Smooth muscle cell (in vitro differentiated cells): ENCODE data around the gene SPDEF. TPM values are rescaled to one million over a fixed set of nuclear protein-coding genes. Genes with fewer than 3 reads are reported as not detected.

Experiments used
- DNase-seq: peaks from one replicate; lab custom pipeline; 2025; ENCODE audit not compliant: unreplicated experiment; lab: John Stamatoyannopoulos, UW
- H2AFZ ChIP-seq: fragments of 200-600 bp; sonication (generic); 2 replicates; pipeline ENCODE4 v1.6.0; 2016; ENCODE audit warnings: antibody characterized with exemption, low read depth, mild to moderate bottlenecking
- H3F3A ChIP-seq: fragments of 200-600 bp; sonication (generic); 2 replicates; pipeline ENCODE4 v1.6.0; 2017; ENCODE audit warnings: antibody characterized with exemption, low read depth
- H3K27ac ChIP-seq: fragments of 200-600 bp; sonication (generic); 2 replicates; pipeline ENCODE4 v1.5.1; 2016; ENCODE audit warnings: low read depth, mild to moderate bottlenecking
- H3K27me3 ChIP-seq: fragments of 200-600 bp; sonication (generic); 2 replicates; pipeline ENCODE4 v1.6.1; 2016; ENCODE audit warnings: low read depth, mild to moderate bottlenecking
- H3K36me3 ChIP-seq: fragments of 200-600 bp; sonication (generic); 2 replicates; pipeline ENCODE4 v1.5.1; 2016; ENCODE audit warnings: low read depth
- H3K4me1 ChIP-seq: fragments of 200-600 bp; sonication (generic); 2 replicates; pipeline ENCODE4 v1.5.1; 2016; ENCODE audit warnings: low read depth
- H3K4me2 ChIP-seq: fragments of 200-600 bp; sonication (generic); 2 replicates; pipeline ENCODE4 v1.6.0; 2016; ENCODE audit warnings: mild to moderate bottlenecking
- H3K4me3 ChIP-seq: fragments of 200-600 bp; sonication (generic); 2 replicates; pipeline ENCODE4 v1.5.1; 2016; ENCODE audit warnings: mild to moderate bottlenecking
- H3K79me2 ChIP-seq: fragments of 200-600 bp; sonication (generic); 2 replicates; pipeline ENCODE4 v1.6.0; 2016; ENCODE audit warnings: low read depth, mild to moderate bottlenecking
- H3K9ac ChIP-seq: fragments of 200-600 bp; sonication (generic); 2 replicates; pipeline ENCODE4 v1.6.0; 2016; ENCODE audit warnings: low read depth
- H3K9me3 ChIP-seq: fragments of 200-600 bp; sonication (generic); replicated peaks from 2 replicates; pipeline ENCODE4 v1.5.1; 2016; ENCODE audit warnings: low read depth
- H4K20me1 ChIP-seq: fragments of 200-600 bp; sonication (generic); 2 replicates; pipeline ENCODE4 v1.6.0; 2016; ENCODE audit warnings: low read depth
- CTCF ChIP-seq: fragments of 200-600 bp; sonication (generic); IDR thresholded peaks from 2 replicates; pipeline ENCODE4 v1.5.1; 2017; ENCODE audit warnings: borderline replicate concordance, mild to moderate bottlenecking, antibody characterized with exemption; ENCODE audit not compliant: insufficient read depth, poor library complexity, severe bottlenecking
- WGBS: methylation state at CpG from one replicate; pipeline ENCODE4 v1.1.7; 2016; ENCODE audit warnings: low lambda C conversion rate; 5-methylcytosine and 5-hydroxymethylcytosine counted together
- polyA plus RNA-seq: library from polyadenylated mRNA; unstranded; fragments of >200 nt; fragmentation: Nextera tagmentation; extraction: Ambion mirVana; gene quantifications from 2 replicates; pipeline ENCODE4 v1.2.1, GENCODE V29; 2016
- total RNA-seq: library from RNA; depleted of rRNA; stranded (reverse); fragments of >200 nt; gene quantifications from 2 replicates; pipeline ENCODE4 v1.2.3, GENCODE V29; 2014

SPDEF gene
- total and polyA plus RNA-seq, 2 experiments from 2014 or later: 0.16 TPM; not detected in 1

GRCh38 chr6:34600796-34601195, 44.7 kb upstream of the SPDEF start:
- Histone ChIP-seq H3K9me3 (no peaks in the 10 kb centered on the region), H3K4me3 (no peak overlapping the region), H3K36me3 (peaks cover 4% of the 10 kb centered on the region), H2AFZ (no peak overlapping the region), H3K27me3 (no peaks in the 10 kb centered on the region), H3K27ac (no peak overlapping the region), H4K20me1 (peaks cover 99% of the 10 kb centered on the region), H3K4me2 (no peak overlapping the region), H3K9ac (no peak overlapping the region), H3F3A (no peaks in the 10 kb centered on the region), H3K79me2 (peaks cover 24% of the 10 kb centered on the region), H3K4me1 (no peaks in the 10 kb centered on the region)
- no peak for TF ChIP-seq CTCF
- DNase-seq: no peak
- WGBS: 97% methylated on average over 4 of the region's 4 CpGs

GRCh38 chr6:34600101-34600500, 44.0 kb upstream of the SPDEF start:
- Histone ChIP-seq H3F3A (no peaks in the 10 kb centered on the region), H4K20me1 (peaks cover 99% of the 10 kb centered on the region), H3K27me3 (no peaks in the 10 kb centered on the region), H3K4me3 (no peak overlapping the region), H3K4me2 (no peak overlapping the region), H3K27ac (no peak overlapping the region), H3K4me1 (no peaks in the 10 kb centered on the region), H3K79me2 (peaks cover 24% of the 10 kb centered on the region), H3K9me3 (no peaks in the 10 kb centered on the region), H3K9ac (no peak overlapping the region), H3K36me3 (no peaks in the 10 kb centered on the region), H2AFZ (no peak overlapping the region)
- WGBS: 94% methylated on average over 5 of the region's 5 CpGs
- DNase-seq: no peak
- no peak for TF ChIP-seq CTCF

GRCh38 chr6:34598712-34599111, 42.6 kb upstream of the SPDEF start:
- Histone ChIP-seq H3K4me1 (no peaks in the 10 kb centered on the region), H3K4me2 (no peak overlapping the region), H2AFZ (no peak overlapping the region), H3F3A (no peaks in the 10 kb centered on the region), H3K27me3 (no peaks in the 10 kb centered on the region), H3K79me2 (peaks cover 17% of the 10 kb centered on the region), H3K36me3 (no peaks in the 10 kb centered on the region), H3K9me3 (no peaks in the 10 kb centered on the region), H3K27ac (no peak overlapping the region), H3K9ac (no peak overlapping the region), H4K20me1 (peaks cover 99% of the 10 kb centered on the region), H3K4me3 (no peak overlapping the region)
- no peak for DNase-seq
- 76% methylated on average over 3 of the region's 3 CpGs for WGBS
- TF ChIP-seq CTCF: no peak

- Histone ChIP-seq H3K9ac (no peak overlapping the region), H3K27ac (no peak overlapping the region), H3K79me2 (peaks cover 18% of the 10 kb centered on the region), H3K36me3 (no peaks in the 10 kb centered on the region), H3K9me3 (no peaks in the 10 kb centered on the region), H4K20me1 (peaks cover 99% of the 10 kb centered on the region), H3K4me1 (no peaks in the 10 kb centered on the region), H3K27me3 (no peaks in the 10 kb centered on the region), H2AFZ (no peak overlapping the region), H3F3A (no peaks in the 10 kb centered on the region), H3K4me2 (no peak overlapping the region), H3K4me3 (no peak overlapping the region)
- WGBS: 93% methylated on average over 3 of the region's 3 CpGs
- TF ChIP-seq CTCF: no peak
- no peak for DNase-seq
Observed at GRCh38 chr6:34597605-34598353, 41.6 kb upstream of the SPDEF start.
